B cell (primary cell): ENCODE measurements around the gene TRIO. TPM values are rescaled to one million over a fixed set of nuclear protein-coding genes. Genes with fewer than 3 reads are reported as not detected.

Experiments used
- ATAC-seq: fragments of 200-7000 bp; cut with Tn5 transposase; one replicate; pipeline ENCODE4 v1.10.0; 2021; ENCODE audit warnings: low read depth, mild to moderate bottlenecking, moderate number of reproducible peaks, moderate library complexity
- CTCF ChIA-PET: fragments of 350-600 bp; sonication (Branson Sonifier 250); formaldehyde crosslinking; loops from one replicate; lab custom pipeline; 2021; ENCODE audit warnings: antibody characterized with exemption, inconsistent platforms; lab: Charles Lee
- POLR2A ChIA-PET: fragments of 350-600 bp; sonication (Branson Sonifier 250); formaldehyde crosslinking; loops from one replicate; lab custom pipeline; 2021; ENCODE audit warnings: antibody characterized with exemption; lab: Charles Lee
- DNase-seq: peaks from one replicate; pipeline ENCODE4 v3.0.0; 2013
- H2AFZ ChIP-seq: 2 replicates; pipeline ENCODE4 v1.6.1; 2012; ENCODE audit warnings: mild to moderate bottlenecking, low read depth, low read length; ENCODE audit not compliant: insufficient read depth, poor library complexity, severe bottlenecking
- H3K27ac ChIP-seq, 2 donors: 1 replicate in 1 of 2; 2 replicates in 1 of 2; pipeline ENCODE4 v1.5.1; 2012 to 2013; ENCODE audit warnings: low read length in 2 of 2, mild to moderate bottlenecking in 2 of 2, moderate library complexity in 1 of 2
- H3K27me3 ChIP-seq, 4 experiments: fragments of 200-600 bp in 1 of 4; sonication (generic) in 1 of 4; replicated peaks in 1 of 4; 1 replicate in 2 of 4; 2 replicates in 2 of 4; pipeline versions ENCODE4 v1.6.1 to v1.7.0; 2013 to 2016; ENCODE audit warnings: low read length in 3 of 4, mild to moderate bottlenecking in 2 of 4, mixed read lengths in 1 of 4, moderate library complexity in 1 of 4; ENCODE audit not compliant: insufficient read depth in 4 of 4, control insufficient read depth in 3 of 4; ENCODE audit errors: control extremely low read depth in 1 of 4
- H3K36me3 ChIP-seq, 2 experiments: replicated peaks in 1 of 2; 1 replicate in 1 of 2; 2 replicates in 1 of 2; pipeline versions ENCODE4 v1.6.1 to v1.7.1; 2013; ENCODE audit warnings: low read length in 1 of 2; ENCODE audit not compliant: insufficient read depth in 2 of 2, control insufficient read depth in 1 of 2; ENCODE audit errors: control extremely low read depth in 1 of 2, extremely low read depth in 1 of 2
- H3K4me1 ChIP-seq, 2 donors: fragments of 200-600 bp in 1 of 2; sonication (generic) in 1 of 2; 1 replicate in 1 of 2; 2 replicates in 1 of 2; pipeline versions ENCODE4 v1.5.1 to v1.6.1; 2013 to 2017; ENCODE audit warnings: low read length in 2 of 2; ENCODE audit not compliant: control insufficient read depth in 2 of 2, insufficient read depth in 2 of 2
- H3K4me2 ChIP-seq: replicated peaks from 2 replicates; pipeline ENCODE3; 2012; ENCODE audit warnings: mild to moderate bottlenecking, low read depth, low read length; ENCODE audit not compliant: poor library complexity, severe bottlenecking
- H3K4me3 ChIP-seq, 5 experiments: fragments of 200-600 bp in 1 of 5; sonication (generic) in 1 of 5; 1 replicate in 3 of 5; 2 replicates in 2 of 5; pipeline versions ENCODE4 v1.5.1 to v1.7.0; 2011 to 2016; ENCODE audit warnings: low read length in 4 of 5, mild to moderate bottlenecking in 4 of 5, low read depth in 2 of 5, control low read depth in 1 of 5, moderate library complexity in 1 of 5; ENCODE audit not compliant: insufficient read depth in 1 of 5; ENCODE audit errors: control extremely low read depth in 1 of 5, extremely low read depth in 1 of 5
- H3K79me2 ChIP-seq: fragments of 200-600 bp; sonication (generic); one replicate; pipeline ENCODE4 v1.6.0; 2016; ENCODE audit warnings: low read length; ENCODE audit not compliant: control insufficient read depth, insufficient read depth
- H3K9ac ChIP-seq: fragments of 200-600 bp; sonication (generic); 2 replicates; pipeline ENCODE4 v1.6.1; 2017; ENCODE audit warnings: mild to moderate bottlenecking, low read length, moderate library complexity
- H3K9me3 ChIP-seq, 3 donors: one replicate each; pipeline versions ENCODE4 v1.6.1 to v1.7.1; 2013; ENCODE audit warnings: low read length in 2 of 3; ENCODE audit not compliant: control insufficient read depth in 2 of 3, insufficient read depth in 1 of 3; ENCODE audit errors: control extremely low read depth in 1 of 3
- H4K20me1 ChIP-seq: 2 replicates; pipeline ENCODE4 v1.6.0; 2012; ENCODE audit warnings: mild to moderate bottlenecking, low read length; ENCODE audit not compliant: insufficient read depth, control insufficient read depth, poor library complexity, severe bottlenecking
- H3K27ac Mint-ChIP-seq: one replicate; pipeline ENCODE4 v1.8.0; 2021; ENCODE audit warnings: mixed read lengths
- H3K27me3 Mint-ChIP-seq: one replicate; pipeline ENCODE4 v1.8.0; 2021; ENCODE audit warnings: mixed read lengths
- H3K4me1 Mint-ChIP-seq: one replicate; pipeline ENCODE4 v1.8.0; 2021; ENCODE audit warnings: mixed read lengths
- H3K4me3 Mint-ChIP-seq: one replicate; pipeline ENCODE4 v1.8.0; 2021; ENCODE audit warnings: mixed read lengths
- H3K9me3 Mint-ChIP-seq: one replicate; pipeline ENCODE4 v1.8.0; 2022; ENCODE audit warnings: mixed read lengths; ENCODE audit not compliant: insufficient read depth
- EZH2 ChIP-seq: IDR thresholded peaks from 2 replicates; pipeline ENCODE4 v1.6.1; 2012; ENCODE audit warnings: borderline replicate concordance, low read depth, mild to moderate bottlenecking, moderate library complexity, low read length; ENCODE audit not compliant: insufficient read depth, poor library complexity, severe bottlenecking
- WGBS: methylation state at CpG from one replicate; pipeline ENCODE4 v1.1.5; 2013; ENCODE audit warnings: missing lambda C conversion rate; ENCODE audit not compliant: insufficient coverage; 5-methylcytosine and 5-hydroxymethylcytosine counted together
- intact Hi-C: fragments of 100-400 bp; cut with micrococcal nuclease; formaldehyde crosslinking; loops from one replicate; pipeline ENCODE4 v1.10.0; 2022
- polyA plus RNA-seq: library from polyadenylated mRNA; depleted of rRNA; stranded (reverse); fragments of >200 nt; gene quantifications from 2 replicates; pipeline ENCODE4 v1.2.3, GENCODE V29; 2012
- total RNA-seq, 2 donors: library from RNA; stranded (reverse); fragments of 120-200 nt in 1 of 2; gene quantifications; 1 replicate in 1 of 2; 2 replicates in 1 of 2; pipeline versions ENCODE4 v1.2.3 to v1.2.4, GENCODE V29; 2013 to 2022
- TF ChIP-seq, protein P1 (sequence below): fragments of 200-600 bp; IDR thresholded peaks from one replicate; pipeline ENCODE4 v1.8.0; 2022; ENCODE audit warnings: antibody characterized with exemption, mild to moderate bottlenecking

The TRIO gene
- total and polyA plus RNA-seq, 2 donors (not counting 1 experiment from before 2014, with no cell fraction given) = 90.5 to 479 TPM

DNA sequence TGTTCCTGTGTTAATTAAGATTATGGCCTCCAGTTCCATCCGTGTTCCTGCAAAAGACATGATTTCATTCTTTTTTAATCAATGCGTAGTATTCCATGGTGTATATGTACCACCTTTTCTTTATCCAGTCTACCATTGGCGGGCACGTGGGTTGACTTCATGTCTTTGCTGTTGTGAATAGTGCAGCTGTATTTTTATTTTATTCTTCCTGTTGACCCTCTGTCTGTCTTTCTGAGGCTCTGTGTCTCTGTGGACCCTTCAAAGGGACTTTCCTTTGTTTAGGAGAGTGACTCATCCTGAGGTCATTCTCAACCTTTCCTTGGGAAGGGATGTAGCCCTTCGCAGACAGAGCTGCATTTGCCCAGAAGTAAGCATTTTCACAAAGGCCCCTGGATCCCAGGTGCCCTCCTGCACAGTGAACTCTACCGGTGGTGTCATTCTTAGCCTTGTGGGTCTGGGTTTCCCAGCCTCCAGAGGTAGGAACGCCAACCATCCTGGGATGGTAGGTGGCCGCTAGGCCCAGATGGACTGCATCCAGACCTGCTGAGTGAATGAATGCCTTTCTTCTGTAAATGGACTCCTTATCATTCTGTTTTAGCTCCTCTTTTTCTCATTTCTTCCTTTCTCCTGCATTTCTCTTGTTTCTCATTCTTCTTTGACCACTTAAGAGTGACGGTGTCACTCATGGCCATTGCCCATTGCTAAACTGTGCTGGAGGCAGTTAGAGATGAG, 22.4 kb downstream of the TRIO start:
- Histone ChIP-seq H4K20me1 (no peaks in the 10 kb centered on the region), H3K4me1 (peaks cover 39 to 46% of the 10 kb centered on the region in 2 donors), H3K9ac (no peak overlapping the region), H2AFZ (no peak overlapping the region), H3K4me2 (no peak overlapping the region), H3K4me3 (no peak overlapping the region), H3K27ac (no peak overlapping the region), H3K27me3 (no peaks in the 10 kb centered on the region), H3K36me3 (no peaks in the 10 kb centered on the region), H3K9me3 (peaks cover 0 to 5% (median 3%) of the 10 kb centered on the region in 3 donors), H3K79me2 (peaks cover 100% of the 10 kb centered on the region)
- CTCF ChIA-PET = interaction anchor here (0.8 kb wide), 1 partner anchor 20 kb away, joined by 3 read pairs; no protein-coding TSS in a partner anchor
- DNase-seq = no peak
- POLR2A ChIA-PET = no interaction called here
- Mint-ChIP-seq H3K27me3 (no peaks in the 10 kb centered on the region), H3K4me3 (peak overlapping the region; percentile 8), H3K4me1 (peaks cover 79% of the 10 kb centered on the region), H3K27ac (peak overlapping the region; percentile 90), H3K9me3 (no peaks in the 10 kb centered on the region)
- no peak for ATAC-seq
- no peak for TF ChIP-seq EZH2
- TF ChIP-seq, protein P1, sequence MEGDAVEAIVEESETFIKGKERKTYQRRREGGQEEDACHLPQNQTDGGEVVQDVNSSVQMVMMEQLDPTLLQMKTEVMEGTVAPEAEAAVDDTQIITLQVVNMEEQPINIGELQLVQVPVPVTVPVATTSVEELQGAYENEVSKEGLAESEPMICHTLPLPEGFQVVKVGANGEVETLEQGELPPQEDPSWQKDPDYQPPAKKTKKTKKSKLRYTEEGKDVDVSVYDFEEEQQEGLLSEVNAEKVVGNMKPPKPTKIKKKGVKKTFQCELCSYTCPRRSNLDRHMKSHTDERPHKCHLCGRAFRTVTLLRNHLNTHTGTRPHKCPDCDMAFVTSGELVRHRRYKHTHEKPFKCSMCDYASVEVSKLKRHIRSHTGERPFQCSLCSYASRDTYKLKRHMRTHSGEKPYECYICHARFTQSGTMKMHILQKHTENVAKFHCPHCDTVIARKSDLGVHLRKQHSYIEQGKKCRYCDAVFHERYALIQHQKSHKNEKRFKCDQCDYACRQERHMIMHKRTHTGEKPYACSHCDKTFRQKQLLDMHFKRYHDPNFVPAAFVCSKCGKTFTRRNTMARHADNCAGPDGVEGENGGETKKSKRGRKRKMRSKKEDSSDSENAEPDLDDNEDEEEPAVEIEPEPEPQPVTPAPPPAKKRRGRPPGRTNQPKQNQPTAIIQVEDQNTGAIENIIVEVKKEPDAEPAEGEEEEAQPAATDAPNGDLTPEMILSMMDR = no peak
- intact Hi-C loops = no loop called here
- WGBS = 93% methylated on average over 4 of the region's 9 CpGs

DNA sequence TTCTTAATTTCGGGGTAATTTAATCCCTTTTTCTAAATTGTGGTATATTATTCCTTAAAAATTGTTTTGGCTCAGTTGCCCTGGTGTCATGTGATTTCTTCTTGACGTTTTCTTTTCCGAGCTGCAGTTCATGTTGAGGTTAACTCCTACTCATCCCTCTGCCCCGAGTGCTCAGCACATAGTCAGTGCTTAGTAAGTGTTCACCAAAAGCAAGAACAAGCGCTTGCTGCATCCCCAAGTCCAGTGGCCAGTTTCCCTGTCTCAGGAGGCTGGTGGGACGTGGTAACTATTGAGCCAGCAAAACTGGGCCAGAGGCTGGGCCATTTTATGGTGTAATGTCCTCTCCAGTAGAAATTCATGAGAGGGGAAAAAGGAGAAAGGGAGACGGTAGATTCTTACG, 23.3 kb downstream of the TRIO start:
- 94% methylated on average over 7 of the region's 8 CpGs for WGBS
- peaks cover 100% of the 10 kb centered on the region for H3K79me2 ChIP-seq

More for the DNA sequence above, 23.3 kb downstream of the TRIO start:
- TF ChIP-seq, protein P1 = no peak
- no peak for TF ChIP-seq EZH2
- Histone ChIP-seq H3K4me1 (peaks cover 46% of the 10 kb centered on the region in 2 donors), H3K9ac (no peak overlapping the region), H3K9me3 (peaks cover 0 to 5% (median 3%) of the 10 kb centered on the region in 3 donors), H4K20me1 (no peaks in the 10 kb centered on the region), H3K36me3 (no peaks in the 10 kb centered on the region), H2AFZ (no peak overlapping the region), H3K27me3 (no peaks in the 10 kb centered on the region), H3K4me2 (no peak overlapping the region), H3K27ac (peak overlapping the region in 1 of 2 donors; percentile 83), H3K4me3 (no peak overlapping the region)
- ATAC-seq (no peak), DNase-seq (no peak)
- CTCF ChIA-PET = no interaction called here
- intact Hi-C loops = no loop called here
- POLR2A ChIA-PET = no interaction called here
- H3K9me3 Mint-ChIP-seq = no peaks in the 10 kb centered on the region
- H3K27me3 Mint-ChIP-seq = no peaks in the 10 kb centered on the region
- H3K4me3 Mint-ChIP-seq = no peak overlapping the region
- peak overlapping the region; percentile 90 for H3K27ac Mint-ChIP-seq
- H3K4me1 Mint-ChIP-seq = peaks cover 79% of the 10 kb centered on the region
